SK-N-SH treated with all-trans-retinoic acid at 6 μM for 48 hours (cell line): ENCODE data around the gene TADA3.

ENCODE experiments used
- ATAC-seq: fragments of 200-7000 bp; cut with Tn5 transposase; 3 replicates; pipeline ENCODE4 v1.9.1; 2020; ENCODE audit warnings: mild to moderate bottlenecking, moderate library complexity
- CSDC2 ChIP-seq: fragments of 250-450 bp; sonication (Bioruptor Pico); IDR thresholded peaks from 2 replicates; pipeline ENCODE4 v1.5.0; 2020; ENCODE audit warnings: mild to moderate bottlenecking, moderate library complexity
- ESRRG ChIP-seq: fragments of 250-450 bp; sonication (Bioruptor Pico); IDR thresholded peaks from 2 replicates; pipeline ENCODE4 v1.6.1; 2021; ENCODE audit warnings: mild to moderate bottlenecking
- GLIS3 ChIP-seq: fragments of 250-450 bp; sonication (Bioruptor Pico); IDR thresholded peaks from 2 replicates; pipeline ENCODE4 v1.5.0; 2020; ENCODE audit warnings: mild to moderate bottlenecking, moderate library complexity
- ISL1 ChIP-seq: fragments of 250-450 bp; sonication (Bioruptor Pico); IDR thresholded peaks from 2 replicates; pipeline ENCODE4 v2.1.2; 2022; ENCODE audit warnings: mild to moderate bottlenecking, moderate library complexity
- OSR1 ChIP-seq: fragments of 250-450 bp; sonication (Bioruptor Pico); IDR thresholded peaks from 2 replicates; pipeline ENCODE4 v1.8.0; 2022; ENCODE audit warnings: moderate library complexity, mild to moderate bottlenecking, inconsistent platforms
- PPARA ChIP-seq: fragments of 250-450 bp; sonication (Bioruptor Pico); IDR thresholded peaks from 2 replicates; pipeline ENCODE4 v1.5.0; 2020; ENCODE audit warnings: mild to moderate bottlenecking, borderline replicate concordance
- RARB ChIP-seq: fragments of 250-450 bp; sonication (Bioruptor Pico); IDR thresholded peaks from 2 replicates; pipeline ENCODE4 v1.8.0; 2021; ENCODE audit warnings: mild to moderate bottlenecking, moderate library complexity
- SNAI2 ChIP-seq: fragments of 250-450 bp; sonication (Bioruptor Pico); IDR thresholded peaks from 2 replicates; pipeline ENCODE4 v1.5.0; 2020; ENCODE audit warnings: mild to moderate bottlenecking, moderate library complexity
- TOX ChIP-seq: fragments of 250-450 bp; sonication (Bioruptor Pico); IDR thresholded peaks from 2 replicates; pipeline ENCODE4 v1.8.0; 2021; ENCODE audit warnings: mild to moderate bottlenecking, moderate library complexity, borderline replicate concordance
- ZNF565 ChIP-seq: fragments of 450-650 bp; formaldehyde crosslinking; conservative IDR thresholded peaks from 2 replicates; pipeline ENCODE4 v1.5.0; 2020; ENCODE audit warnings: low read depth, mild to moderate bottlenecking, moderate library complexity
- ZNF70 ChIP-seq: fragments of 450-650 bp; formaldehyde crosslinking; IDR thresholded peaks from 2 replicates; pipeline ENCODE4 v1.5.0; 2020; ENCODE audit warnings: mild to moderate bottlenecking, moderate library complexity
- TF ChIP-seq, protein P1 (sequence below): fragments of 250-450 bp; sonication (Bioruptor Pico); IDR thresholded peaks from 2 replicates; pipeline ENCODE4 v1.8.0; 2020; ENCODE audit warnings: mild to moderate bottlenecking, moderate library complexity, borderline replicate concordance
- TF ChIP-seq, protein P2 (sequence below): fragments of 250-450 bp; sonication (Bioruptor Pico); IDR thresholded peaks from 2 replicates; pipeline ENCODE4 v1.8.0; 2021; ENCODE audit warnings: low read depth, mild to moderate bottlenecking, moderate library complexity, borderline replicate concordance
- TF ChIP-seq, protein P3 (sequence below): fragments of 250-450 bp; sonication (Bioruptor Pico); IDR thresholded peaks from 2 replicates; pipeline ENCODE4 v1.5.0; 2020; ENCODE audit warnings: mild to moderate bottlenecking, moderate library complexity
- TF ChIP-seq, protein P4 (sequence below): fragments of 250-450 bp; sonication (Bioruptor Pico); IDR thresholded peaks from 2 replicates; pipeline ENCODE4 v1.5.1; 2020; ENCODE audit warnings: low read depth, mild to moderate bottlenecking, moderate library complexity

The TADA3 gene

DNA sequence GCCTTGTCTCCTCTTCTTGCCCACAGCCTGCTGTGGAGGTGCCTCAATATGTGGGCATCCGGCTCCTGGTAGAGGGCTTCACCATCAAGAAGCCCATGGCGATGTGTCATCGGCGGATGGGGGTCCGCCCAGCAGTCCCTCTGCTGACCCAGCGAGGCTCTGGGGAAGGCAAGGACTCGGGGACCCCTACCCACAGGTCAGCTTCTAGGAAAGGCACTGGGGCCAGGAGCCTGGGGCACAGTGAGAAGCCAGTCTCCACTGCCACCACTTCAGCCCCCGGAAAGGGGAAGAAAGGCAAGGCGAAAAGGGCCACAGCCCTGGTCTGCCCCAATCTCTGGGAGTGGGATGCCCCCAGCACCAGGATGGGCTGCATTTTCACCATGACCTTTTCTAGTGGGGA is 40.8 kb upstream of the TADA3 start:
- TF ChIP-seq ISL1 (CRISPR knock-in tag) = no peak
- TF ChIP-seq ESRRG (CRISPR knock-in tag) = no peak
- TF ChIP-seq, protein P1, sequence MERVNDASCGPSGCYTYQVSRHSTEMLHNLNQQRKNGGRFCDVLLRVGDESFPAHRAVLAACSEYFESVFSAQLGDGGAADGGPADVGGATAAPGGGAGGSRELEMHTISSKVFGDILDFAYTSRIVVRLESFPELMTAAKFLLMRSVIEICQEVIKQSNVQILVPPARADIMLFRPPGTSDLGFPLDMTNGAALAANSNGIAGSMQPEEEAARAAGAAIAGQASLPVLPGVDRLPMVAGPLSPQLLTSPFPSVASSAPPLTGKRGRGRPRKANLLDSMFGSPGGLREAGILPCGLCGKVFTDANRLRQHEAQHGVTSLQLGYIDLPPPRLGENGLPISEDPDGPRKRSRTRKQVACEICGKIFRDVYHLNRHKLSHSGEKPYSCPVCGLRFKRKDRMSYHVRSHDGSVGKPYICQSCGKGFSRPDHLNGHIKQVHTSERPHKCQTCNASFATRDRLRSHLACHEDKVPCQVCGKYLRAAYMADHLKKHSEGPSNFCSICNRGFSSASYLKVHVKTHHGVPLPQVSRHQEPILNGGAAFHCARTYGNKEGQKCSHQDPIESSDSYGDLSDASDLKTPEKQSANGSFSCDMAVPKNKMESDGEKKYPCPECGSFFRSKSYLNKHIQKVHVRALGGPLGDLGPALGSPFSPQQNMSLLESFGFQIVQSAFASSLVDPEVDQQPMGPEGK (CRISPR knock-in tag) = no peak
- TF ChIP-seq, protein P2, sequence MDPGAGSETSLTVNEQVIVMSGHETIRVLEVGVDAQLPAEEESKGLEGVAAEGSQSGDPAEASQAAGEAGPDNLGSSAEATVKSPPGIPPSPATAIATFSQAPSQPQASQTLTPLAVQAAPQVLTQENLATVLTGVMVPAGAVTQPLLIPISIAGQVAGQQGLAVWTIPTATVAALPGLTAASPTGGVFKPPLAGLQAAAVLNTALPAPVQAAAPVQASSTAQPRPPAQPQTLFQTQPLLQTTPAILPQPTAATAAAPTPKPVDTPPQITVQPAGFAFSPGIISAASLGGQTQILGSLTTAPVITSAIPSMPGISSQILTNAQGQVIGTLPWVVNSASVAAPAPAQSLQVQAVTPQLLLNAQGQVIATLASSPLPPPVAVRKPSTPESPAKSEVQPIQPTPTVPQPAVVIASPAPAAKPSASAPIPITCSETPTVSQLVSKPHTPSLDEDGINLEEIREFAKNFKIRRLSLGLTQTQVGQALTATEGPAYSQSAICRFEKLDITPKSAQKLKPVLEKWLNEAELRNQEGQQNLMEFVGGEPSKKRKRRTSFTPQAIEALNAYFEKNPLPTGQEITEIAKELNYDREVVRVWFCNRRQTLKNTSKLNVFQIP (CRISPR knock-in tag) = no peak
- TF ChIP-seq, protein P3, sequence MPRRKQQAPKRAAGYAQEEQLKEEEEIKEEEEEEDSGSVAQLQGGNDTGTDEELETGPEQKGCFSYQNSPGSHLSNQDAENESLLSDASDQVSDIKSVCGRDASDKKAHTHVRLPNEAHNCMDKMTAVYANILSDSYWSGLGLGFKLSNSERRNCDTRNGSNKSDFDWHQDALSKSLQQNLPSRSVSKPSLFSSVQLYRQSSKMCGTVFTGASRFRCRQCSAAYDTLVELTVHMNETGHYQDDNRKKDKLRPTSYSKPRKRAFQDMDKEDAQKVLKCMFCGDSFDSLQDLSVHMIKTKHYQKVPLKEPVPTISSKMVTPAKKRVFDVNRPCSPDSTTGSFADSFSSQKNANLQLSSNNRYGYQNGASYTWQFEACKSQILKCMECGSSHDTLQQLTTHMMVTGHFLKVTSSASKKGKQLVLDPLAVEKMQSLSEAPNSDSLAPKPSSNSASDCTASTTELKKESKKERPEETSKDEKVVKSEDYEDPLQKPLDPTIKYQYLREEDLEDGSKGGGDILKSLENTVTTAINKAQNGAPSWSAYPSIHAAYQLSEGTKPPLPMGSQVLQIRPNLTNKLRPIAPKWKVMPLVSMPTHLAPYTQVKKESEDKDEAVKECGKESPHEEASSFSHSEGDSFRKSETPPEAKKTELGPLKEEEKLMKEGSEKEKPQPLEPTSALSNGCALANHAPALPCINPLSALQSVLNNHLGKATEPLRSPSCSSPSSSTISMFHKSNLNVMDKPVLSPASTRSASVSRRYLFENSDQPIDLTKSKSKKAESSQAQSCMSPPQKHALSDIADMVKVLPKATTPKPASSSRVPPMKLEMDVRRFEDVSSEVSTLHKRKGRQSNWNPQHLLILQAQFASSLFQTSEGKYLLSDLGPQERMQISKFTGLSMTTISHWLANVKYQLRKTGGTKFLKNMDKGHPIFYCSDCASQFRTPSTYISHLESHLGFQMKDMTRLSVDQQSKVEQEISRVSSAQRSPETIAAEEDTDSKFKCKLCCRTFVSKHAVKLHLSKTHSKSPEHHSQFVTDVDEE = no peak
- TF ChIP-seq TOX = no peak
- TF ChIP-seq, all 23 proteins: peak for 0
- ATAC-seq = no peak

DNA sequence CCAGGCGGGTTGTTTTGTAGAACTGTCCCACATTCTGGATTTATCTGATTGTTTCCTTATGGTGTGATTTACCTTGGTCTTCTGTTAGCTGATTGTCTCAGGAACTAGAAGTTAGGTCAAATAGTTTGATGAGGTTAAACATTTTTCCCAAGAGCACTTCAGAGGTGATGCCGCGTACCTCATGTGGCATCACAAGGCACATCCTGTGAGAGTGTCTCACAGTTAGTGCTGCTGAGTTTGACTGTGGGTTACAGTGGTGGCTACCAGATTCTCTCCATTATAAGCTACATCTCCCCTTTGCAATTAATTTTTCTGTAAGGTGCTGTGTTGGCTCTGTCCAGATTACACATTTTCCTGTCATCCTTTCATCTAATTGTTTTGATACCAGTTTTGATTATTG is 39.0 kb upstream of the TADA3 start:
- no peak for ATAC-seq
- TF ChIP-seq ZNF70 (CRISPR knock-in tag) = no peak
- TF ChIP-seq ZNF565 = no peak
- no peak for TF ChIP-seq RARB (CRISPR knock-in tag)

DNA sequence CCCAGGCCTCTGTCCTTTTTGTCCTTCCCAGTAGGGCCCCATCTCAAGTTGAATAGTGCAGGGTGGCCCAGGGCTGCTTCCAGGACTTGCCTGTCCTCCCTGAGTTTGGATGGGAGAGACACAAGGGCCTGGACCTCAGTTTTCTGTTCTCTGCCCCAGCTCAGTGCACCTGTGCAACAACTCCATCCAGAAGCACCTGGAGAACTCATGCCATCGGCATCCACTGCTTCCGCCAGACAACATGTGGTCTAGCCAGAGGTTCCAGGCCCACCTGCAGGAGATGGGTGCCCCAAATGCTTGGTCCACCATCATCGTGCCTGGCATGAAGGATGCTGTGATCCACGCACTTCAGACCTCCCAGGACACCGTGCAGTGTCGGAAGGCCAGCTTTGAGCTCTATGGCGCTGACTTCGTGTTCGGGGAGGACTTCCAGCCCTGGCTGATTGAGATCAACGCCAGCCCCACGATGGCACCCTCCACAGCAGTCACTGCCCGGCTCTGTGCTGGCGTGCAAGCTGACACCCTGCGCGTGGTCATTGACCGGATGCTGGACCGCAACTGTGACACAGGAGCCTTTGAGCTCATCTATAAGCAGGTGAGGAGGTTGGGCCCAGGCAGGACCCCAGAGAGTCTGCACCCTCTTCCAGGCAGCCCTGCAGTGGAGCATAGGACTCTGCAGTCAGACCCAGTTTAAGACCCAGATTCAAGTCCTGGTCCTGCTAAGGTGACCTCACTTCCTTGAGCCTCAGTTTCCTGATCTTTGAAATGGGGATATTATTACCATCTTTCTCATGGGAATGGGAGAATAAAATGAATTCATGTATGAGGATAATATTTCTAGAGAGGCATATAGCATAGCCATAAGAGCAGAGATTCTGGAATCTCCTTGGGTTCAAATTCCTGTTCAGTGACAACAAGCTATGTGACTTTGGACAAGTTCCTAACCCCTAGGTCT is 36.8 kb upstream of the TADA3 start:
- no peak for ATAC-seq
- TF ChIP-seq RARB (CRISPR knock-in tag) = no peak
- TF ChIP-seq SNAI2 (CRISPR knock-in tag) = no peak
- no peak for TF ChIP-seq CSDC2 (CRISPR knock-in tag)
- no peak for TF ChIP-seq GLIS3 (CRISPR knock-in tag)
- no peak for TF ChIP-seq PPARA
- TF ChIP-seq, protein P4, sequence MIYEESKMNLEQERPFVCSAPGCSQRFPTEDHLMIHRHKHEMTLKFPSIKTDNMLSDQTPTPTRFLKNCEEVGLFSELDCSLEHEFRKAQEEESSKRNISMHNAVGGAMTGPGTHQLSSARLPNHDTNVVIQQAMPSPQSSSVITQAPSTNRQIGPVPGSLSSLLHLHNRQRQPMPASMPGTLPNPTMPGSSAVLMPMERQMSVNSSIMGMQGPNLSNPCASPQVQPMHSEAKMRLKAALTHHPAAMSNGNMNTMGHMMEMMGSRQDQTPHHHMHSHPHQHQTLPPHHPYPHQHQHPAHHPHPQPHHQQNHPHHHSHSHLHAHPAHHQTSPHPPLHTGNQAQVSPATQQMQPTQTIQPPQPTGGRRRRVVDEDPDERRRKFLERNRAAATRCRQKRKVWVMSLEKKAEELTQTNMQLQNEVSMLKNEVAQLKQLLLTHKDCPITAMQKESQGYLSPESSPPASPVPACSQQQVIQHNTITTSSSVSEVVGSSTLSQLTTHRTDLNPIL (CRISPR knock-in tag) = no peak
- TF ChIP-seq ISL1 (CRISPR knock-in tag) = no peak
- no peak for TF ChIP-seq OSR1 (CRISPR knock-in tag)
- TF ChIP-seq, protein P2 (CRISPR knock-in tag) = no peak
- TF ChIP-seq, protein P1 (CRISPR knock-in tag) = no peak
- no peak for TF ChIP-seq ZNF70 (CRISPR knock-in tag)
- TF ChIP-seq, all 23 proteins: peak for 0
